Measurements from ENCODE around the gene PKN2.
A peak's percentile ranks its signal among the peaks of the same experiment; 100 is the strongest.

PKN2 gene

DNA sequence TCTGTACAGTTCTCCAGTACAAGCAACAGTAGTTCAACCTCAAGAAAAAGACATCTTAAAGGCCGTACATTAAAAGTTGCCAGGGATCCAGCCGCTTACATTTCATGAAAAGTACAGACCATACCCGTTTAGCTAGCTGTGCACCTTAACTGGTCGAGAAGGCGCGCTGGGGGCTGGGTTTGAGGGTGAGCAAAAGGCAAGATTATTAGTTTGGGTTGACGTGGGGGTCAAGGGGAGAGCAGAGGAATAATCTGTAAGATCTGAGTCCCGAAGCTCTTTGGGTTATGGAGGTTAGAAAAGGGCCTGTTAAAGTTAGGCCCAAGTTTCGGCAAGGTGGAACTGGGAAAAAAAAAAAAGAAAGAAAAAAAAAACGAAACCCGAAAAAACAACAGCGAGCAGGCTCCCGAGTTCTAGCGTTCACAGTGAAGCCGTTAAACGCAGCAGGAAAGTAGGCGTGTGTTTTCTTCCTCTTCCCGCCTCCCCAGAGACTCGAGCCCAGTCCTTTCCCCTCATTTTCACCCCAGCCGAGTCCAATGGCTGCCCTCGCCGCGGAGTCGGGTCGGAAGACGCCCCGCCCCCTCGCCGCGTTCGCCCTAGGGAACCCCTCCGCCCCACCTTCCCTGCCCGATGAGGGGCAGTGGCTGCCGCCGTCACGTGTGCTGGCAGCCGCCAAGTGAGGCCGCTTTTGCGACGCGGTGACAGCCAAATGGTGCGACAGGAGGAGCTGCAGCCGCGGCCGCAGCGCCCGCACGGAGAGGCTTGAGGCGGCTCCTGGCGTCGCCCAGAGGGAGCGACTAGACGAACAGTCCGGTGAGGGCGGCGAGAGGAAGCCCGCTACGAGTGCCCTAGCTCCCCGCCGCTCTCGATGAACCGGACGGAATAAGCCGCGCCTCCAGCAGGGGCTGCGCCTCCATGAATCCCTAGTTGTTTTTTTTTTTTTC, at the start of gene PKN2:
TSS of gene PKN2 (plus strand) at position 733 of the 941 bp plus-strand sequence. CDS start 308 bp downstream, outside the sequence.
- DNase-seq (ENCODE audit: low read depth in 3 of 3, low spot score in 1 of 3), result peak; percentile 88 to 94 (median 91)

DNA sequence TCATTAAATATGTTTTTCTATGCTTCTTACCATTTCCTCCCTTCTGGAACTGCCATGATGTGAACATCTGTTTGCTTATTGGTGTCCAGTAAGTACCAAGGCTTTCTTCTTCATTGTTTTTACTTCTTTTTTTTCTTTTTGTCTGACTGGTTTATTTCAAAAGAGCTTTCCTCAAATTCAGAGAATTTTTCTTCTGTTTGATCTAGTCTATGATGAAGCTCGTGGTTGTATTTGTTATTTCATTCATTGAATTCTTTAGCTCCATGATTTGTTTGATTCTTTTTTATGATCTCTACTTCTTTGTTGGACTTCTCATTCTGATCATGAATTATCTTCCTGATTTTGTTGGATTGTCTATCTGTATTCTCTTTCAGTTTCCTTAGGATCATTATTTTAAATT, 49.5 kb upstream of the PKN2 start:
- DNase-seq (ENCODE audit: low read depth in 3 of 3, low spot score in 1 of 3), result no peak

GRCh38 chr1:88640060-88640459, 44.0 kb upstream of the PKN2 start:
- no peak for DNase-seq (ENCODE audit: low read depth in 3 of 3, low spot score in 1 of 3)

DNA sequence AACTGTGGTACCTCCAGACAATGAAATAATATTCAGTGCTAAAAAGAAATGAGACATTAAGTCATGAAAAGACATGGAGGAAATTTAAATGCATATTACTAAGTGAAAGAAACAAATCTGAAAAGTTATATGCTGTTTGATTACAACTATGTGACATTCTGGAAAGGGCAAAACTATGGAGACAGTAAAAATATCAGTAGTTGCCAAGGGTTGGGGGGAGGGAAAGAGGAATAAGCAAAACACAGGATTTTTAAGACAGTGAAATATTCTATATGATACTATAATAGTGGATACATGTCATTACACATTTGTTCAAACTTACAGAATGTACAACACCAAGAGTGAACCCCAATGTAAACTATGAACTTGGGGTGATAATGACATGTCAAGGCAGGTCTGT, 38.2 kb upstream of the PKN2 start:
- no peak for DNase-seq (ENCODE audit: low read depth in 3 of 3, low spot score in 1 of 3)

DNA sequence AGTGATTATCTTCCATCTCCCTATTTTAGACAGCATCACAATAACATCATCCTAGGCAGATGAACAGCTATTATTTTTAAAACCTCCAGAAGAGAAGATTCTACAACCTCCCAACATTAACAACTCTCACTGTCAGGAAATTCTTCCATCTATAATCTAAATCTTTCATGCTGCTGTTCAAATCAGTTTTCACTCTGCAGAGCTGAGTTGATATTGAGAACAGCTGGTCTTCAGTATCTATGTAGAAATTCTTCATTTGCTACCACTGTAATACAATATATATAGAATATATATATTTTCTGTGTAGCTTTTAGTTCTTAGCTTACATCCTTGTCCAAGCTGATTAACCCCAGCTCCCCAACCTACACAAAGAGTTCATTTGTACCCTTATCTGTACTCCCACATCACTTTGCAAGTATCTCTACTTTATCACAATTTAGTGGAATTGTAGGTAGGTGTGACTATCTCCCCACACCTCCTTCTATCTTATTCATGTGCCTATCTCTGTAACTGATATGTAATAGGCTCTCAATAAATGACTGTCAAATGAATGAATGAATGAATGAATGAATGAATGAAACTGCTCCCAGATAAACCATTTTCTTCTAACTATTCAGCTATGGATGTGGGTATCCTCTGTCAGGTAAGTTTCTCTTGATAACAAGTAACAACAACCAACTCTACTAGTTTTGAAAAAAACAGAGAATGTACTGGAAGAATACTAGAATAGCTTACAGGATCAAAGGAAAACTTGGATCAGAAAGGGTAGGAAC, 37.4 kb upstream of the PKN2 start:
- no peak for DNase-seq (ENCODE audit: low read depth in 3 of 3, low spot score in 1 of 3)

- DNase-seq (ENCODE audit: low read depth in 3 of 3, low spot score in 1 of 3), result no peak
Observed at GRCh38 chr1:88647249-88647645, 36.8 kb upstream of the PKN2 start.

DNA sequence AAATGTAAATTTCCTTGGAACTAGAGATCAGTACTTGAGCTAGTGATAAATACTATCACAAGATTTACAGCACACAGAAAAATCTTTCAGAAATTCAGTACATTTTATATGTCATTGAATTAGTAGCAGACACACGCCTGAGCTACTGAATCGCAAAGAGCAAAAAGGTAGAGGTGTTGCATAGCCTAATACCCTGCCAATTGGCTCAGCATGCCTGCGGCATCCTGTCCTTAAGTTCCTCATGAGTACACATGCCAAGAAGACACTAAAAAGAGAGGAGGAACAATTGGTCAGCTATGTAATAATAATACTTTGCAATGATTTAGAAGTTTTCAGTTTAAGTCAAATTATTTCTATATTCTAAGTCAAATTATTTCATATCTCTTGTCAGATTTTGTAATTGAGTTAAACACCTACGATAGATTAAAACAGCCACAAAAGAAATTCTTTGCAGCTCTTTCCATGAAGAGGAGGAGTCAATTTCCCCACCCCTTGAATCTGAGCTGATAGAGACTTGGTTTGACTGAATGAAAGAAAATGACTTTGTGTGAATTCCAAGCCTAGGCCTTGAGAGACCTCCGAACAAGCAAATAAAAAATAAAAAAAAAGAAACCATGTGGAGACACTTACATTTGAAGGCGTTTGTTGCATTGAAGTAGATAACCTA, 36.2 kb upstream of the PKN2 start:
- no peak for DNase-seq (ENCODE audit: low read depth in 3 of 3, low spot score in 1 of 3)

DNA sequence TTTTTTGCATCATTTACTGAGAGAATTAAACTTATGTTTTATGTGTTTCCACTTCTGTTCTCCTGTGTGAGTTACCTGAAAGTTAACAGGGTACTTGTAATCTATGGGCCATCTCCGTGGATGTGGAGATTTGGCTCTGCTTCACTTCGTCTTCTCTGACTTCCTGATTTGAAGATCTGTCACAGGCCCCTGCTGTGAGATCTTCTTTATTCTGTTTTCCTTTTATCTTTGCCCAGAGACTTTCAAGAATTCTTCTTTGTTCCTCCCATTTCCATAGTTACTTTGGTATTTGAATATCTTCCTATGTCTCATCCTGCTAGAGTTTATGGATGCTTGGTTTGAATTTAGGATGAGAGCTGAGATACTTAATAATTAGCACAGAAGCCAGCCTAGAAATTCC, 35.4 kb upstream of the PKN2 start:
- no peak for DNase-seq (ENCODE audit: low read depth in 3 of 3, low spot score in 1 of 3)

DNA sequence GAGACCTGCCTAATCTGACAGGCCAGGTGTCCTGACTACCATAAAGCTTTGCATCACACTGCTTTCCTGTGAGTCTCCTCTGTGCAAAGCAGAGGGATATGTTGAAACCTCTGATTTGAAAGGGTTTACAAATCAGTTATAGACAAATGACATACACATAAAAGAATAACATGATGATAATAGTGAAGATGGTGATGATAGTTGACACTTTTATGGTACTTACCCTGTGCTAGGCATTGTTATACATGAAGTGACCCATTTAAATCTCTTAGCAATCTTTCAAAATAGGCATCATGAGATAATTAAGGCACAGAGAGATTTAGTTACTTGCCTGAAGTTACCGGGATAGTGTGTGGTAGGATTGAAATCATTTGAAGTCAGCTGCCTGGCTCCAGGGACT, 34.1 kb upstream of the PKN2 start:
- no peak for DNase-seq (ENCODE audit: low read depth in 3 of 3, low spot score in 1 of 3)

GRCh38 chr1:88650676-88651418, 33.2 kb upstream of the PKN2 start:
- no peak for DNase-seq (ENCODE audit: low read depth in 3 of 3, low spot score in 1 of 3)

DNA sequence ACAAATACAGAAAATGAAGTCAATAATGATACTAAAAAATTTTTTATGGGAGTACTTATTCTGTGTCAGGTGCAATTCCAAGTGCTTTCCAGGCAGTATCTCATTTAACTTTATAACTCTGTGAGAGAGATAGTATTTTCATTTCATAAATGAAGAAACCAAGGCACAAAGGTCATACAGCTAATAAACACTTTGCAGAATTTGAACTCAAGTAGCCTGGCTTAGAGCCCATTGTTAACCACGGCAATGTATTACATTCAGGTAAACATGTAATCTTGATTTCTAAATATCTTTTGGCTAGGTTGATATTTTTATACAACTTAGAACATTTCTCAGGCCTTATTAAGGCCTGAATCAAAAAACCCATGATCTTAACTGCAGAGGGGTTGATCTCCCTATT, 28.9 kb upstream of the PKN2 start:
- no peak for DNase-seq (ENCODE audit: low read depth in 3 of 3, low spot score in 1 of 3)

DNA sequence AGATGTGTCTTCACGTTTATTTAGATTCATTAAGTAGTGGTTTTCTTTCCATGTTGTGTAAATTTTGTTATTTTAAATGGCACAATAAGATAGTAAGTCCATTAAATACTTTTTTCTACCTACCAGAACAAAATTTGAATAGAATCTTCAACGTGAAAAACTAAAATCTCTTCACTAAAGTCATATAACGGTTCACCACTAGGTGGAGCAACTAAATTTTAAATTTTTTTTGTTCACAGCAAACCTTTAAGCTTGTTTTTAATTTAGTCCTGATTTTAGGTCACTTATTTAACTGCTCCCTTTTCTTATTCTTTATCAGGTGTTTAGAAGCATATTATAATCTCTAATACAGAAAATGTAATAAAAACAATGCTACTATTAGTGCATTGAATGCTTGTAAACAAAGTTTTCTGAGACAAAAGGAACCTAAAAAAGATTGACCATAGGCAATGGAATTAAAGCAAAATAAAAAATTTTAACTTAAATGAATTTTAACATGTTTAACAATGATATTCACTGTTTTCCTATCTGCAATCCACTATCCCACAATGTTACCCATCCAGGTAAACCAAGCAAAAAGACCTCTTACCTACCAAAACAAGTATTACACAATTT, 28.3 kb upstream of the PKN2 start:
- no peak for DNase-seq (ENCODE audit: low read depth in 3 of 3, low spot score in 1 of 3)

DNA sequence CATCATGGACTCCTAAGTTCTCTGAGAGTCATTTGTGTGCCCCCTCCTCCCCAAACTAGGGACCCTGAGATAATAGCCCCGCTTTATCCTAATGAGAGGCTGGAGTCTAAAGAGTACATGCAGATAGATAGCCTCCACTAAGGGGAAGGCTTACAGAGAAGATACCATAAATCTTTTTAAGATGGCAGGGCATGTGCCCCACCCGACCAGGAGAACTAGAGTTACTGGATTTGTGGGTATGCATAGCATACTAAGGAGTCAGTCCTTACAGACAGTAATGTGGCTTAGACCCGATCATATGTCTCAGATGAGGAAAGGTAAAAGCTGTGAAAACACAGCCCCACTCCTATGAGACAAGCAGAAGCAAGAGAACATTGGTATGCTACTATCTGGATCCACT, 25.7 kb upstream of the PKN2 start:
- no peak for DNase-seq (ENCODE audit: low read depth in 3 of 3, low spot score in 1 of 3)

GRCh38 chr1:88659552-88659951, 24.5 kb upstream of the PKN2 start:
- no peak for DNase-seq (ENCODE audit: low read depth in 3 of 3, low spot score in 1 of 3)

- no peak for DNase-seq (ENCODE audit: low read depth in 3 of 3, low spot score in 1 of 3)
Observed at GRCh38 chr1:88661188-88661587, 22.9 kb upstream of the PKN2 start.

- DNase-seq (ENCODE audit: low read depth in 3 of 3, low spot score in 1 of 3), result no peak
Observed at GRCh38 chr1:88661951-88662699, 21.9 kb upstream of the PKN2 start.

DNA sequence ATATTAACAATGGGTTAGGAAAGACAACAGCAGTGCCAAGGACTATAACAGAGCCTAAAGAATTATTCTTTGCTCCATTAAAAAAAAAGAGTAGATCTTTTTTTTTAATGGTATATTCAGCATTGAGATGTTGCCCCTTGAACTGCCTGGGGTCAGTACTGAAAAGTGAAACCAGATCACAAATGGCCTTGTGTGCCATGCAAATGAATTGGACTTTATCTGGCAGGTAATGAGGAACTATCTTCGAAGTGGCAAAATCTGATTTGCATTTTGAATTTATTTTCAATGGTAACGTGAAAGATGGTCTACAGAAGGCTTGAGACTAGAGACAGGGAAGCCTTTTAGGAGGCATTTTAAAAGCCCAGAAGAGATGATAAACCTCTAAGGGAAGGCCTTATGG, 21.4 kb upstream of the PKN2 start:
- DNase-seq (ENCODE audit: low read depth in 3 of 3, low spot score in 1 of 3), result no peak

DNA sequence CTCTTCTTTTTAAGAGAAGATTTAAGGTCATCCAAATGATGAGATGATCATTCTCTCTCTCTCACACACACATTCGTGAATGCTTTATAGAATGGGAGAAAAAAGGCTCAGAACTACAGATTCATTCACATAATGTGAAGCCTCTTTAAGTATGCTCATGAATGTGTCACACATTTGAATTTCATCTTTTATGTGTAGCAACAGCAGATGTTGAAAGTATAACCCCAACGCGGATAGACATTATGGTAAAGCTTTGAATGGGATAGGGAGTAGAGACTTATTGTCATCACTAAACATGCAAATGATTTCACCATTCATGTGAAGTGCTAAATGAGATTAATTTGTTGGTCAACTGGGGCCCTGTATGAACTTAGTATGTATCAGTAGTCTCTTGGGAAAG, 15.7 kb upstream of the PKN2 start:
- DNase-seq (ENCODE audit: low read depth in 3 of 3, low spot score in 1 of 3), result no peak

GRCh38 chr1:88670462-88670861, 13.6 kb upstream of the PKN2 start:
- no peak for DNase-seq (ENCODE audit: low read depth in 3 of 3, low spot score in 1 of 3)

- no peak for DNase-seq (ENCODE audit: low read depth in 3 of 3, low spot score in 1 of 3)
Observed at GRCh38 chr1:88673446-88673845, 10.6 kb upstream of the PKN2 start.

Data from stimulated activated CD4-positive, alpha-beta T cell treated with anti-CD3 and anti-CD28 coated beads, TNF-alpha, amount 100 ng/mL, for 1 hour (primary cell).